NCI-H146 (cell line): ENCODE measurements around the gene MAP9.
"Not testable (repeated sequence)": the region's sequence is repeated elsewhere in the genome, so short reads cannot be mapped to it uniquely, and the experiment has no call there.

Experiments used
- DNase-seq: peaks from one replicate; lab custom pipeline; 2025; lab: John Stamatoyannopoulos, UW

Gene MAP9

DNA sequence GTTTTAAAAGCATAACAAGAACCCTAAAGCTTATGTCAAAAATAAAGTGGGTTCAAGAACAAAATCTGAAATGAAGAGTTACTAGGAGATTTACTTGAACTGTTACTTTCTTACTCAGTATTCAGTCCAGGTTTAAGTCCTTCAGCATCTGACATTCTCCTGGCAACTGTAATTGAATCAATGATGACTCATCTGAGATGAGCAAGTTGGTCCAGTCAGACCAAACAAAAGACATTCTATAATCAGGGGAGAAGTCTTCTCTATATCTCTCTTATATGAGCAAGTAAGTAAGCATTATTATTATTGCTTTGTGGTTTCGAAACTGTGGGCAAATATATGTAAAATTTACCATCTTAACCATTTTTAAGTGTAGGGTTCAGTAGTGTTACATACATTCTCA lies 34.6 kb downstream of the MAP9 start:
- no peak for DNase-seq

DNA sequence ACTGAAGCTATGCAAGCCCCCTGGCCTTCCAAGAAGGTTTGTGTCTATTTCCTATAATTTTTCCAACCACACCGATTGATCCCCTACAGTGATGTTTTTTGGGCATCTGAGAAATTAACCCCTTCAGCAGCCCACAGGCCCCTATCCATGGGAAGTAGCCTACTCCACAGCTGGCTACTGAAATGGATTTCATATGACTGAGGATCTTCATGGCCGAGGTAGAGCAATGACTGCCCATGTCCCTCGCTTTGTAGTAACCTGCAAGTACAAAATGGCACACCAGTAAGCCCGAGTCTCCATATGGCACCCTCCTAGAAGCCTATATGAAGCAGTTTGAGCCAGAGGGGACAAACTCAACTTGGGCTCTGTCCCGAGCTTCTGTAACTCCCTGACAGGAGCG lies 36.8 kb downstream of the MAP9 start:
- no peak for DNase-seq

DNA sequence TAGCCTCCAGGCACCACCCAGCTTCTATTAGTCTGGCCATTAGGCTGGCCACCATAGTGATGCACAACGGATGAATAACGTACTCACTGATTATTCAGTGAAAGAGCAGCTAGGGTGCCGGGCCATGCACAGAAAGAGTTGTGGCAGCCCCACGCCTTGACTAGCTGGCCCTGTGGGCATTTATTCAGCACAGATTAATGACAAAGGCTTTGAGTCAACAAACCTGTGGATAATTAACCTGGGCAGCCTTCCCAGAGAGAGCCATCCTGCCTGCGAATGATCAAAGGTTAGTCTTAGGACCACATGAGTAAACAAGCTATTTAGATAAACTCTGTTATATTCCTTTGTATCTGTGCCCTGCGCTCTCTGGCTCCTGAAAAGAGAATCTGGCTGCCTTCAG lies 37.2 kb downstream of the MAP9 start:
- no peak for DNase-seq

DNA sequence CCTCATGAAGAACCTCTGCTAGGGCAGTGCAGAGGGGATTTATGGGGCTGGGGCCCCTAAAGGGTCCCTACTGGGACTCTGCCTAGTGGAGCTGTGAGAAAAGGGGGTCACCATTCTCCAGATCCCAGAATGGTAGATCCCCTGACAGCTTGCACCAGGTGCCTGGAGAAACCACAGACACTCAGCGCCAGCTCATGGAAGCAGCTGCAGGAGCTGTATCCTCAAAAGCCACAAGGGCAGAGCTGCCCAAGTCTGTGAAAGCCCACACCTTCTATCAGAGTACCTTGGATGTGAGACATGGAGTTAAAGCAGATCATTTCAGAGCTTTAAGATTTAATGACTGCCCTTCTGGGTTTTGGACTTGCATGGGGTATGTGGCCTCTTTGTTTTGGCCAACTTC lies 38.6 kb downstream of the MAP9 start:
- DNase-seq = no peak

DNA sequence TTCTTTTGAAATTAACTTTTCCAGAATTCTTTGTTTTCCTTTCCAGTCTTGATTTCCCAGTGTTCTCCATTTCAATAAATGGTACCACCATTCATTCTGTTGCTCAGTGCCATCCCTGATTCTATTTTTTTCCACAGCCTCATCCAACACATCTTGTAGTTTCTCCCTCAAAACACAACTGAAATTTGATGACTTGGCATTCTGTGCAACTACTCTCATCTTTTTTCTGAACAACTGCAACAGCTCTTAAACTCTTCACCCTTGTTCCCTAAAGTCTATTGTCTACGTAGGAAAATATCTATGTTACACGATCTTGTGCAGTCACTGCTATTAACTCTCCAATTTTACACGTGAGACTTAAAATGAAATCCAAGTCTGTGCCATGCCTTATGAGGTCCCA lies 40.5 kb downstream of the MAP9 start:
- DNase-seq = no peak

DNA sequence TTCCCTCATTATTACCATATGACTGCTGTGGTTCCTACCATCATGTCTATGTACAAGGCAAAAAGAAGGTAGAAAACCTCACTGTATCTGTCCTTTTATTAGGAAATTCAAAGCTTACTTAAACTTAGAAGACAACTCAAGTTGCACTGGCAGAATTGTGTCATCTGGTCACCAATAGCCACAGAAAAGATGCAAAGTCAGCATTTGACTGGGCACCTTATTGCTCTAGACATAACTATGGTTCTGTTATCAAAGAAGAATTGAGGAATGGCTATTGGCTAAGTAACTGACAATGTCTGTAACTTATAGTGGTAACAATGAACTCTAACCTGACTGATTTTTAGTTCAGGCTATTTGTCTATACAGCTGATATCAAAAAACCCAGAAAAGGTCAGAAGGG lies 45.3 kb downstream of the MAP9 start:
- no peak for DNase-seq

DNA sequence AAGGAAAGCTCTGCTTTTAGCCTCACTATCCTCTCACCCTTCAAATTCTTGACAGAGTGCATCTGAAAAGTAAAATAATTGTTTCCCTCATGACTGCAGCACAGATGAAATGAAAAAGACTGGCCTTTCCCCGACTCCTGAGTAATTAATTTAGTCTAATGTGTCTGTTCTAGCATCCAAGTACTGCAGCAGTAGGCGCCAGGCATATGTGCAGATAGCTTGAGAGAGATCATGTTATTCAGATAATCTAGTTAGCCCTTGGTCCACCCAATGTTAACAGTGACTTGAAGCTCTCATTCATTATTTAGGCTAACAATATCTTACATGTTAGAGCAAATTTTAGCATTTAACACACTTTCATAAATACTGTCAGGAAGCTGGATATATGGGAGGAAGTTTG lies 54.0 kb downstream of the MAP9 start:
- DNase-seq = no peak

DNA sequence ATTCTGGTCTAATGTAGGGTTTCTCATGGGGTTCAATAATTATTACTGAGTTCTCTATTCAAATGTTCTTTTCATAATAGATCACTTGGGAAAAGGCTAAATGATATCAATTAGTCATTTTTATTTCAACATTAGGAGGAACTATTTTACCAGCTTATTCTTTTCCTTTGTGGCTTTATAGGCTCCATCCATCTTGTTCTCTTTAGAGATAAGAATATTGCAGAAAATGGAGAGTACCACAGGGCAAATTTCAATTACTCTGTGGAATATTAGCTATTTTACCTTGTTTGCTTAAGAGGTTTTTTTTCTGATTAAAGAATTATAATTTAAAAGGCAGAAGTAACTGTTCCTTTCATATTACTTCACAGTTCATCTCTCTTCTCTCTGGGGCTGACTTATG lies 55.8 kb downstream of the MAP9 start:
- no peak for DNase-seq

DNA sequence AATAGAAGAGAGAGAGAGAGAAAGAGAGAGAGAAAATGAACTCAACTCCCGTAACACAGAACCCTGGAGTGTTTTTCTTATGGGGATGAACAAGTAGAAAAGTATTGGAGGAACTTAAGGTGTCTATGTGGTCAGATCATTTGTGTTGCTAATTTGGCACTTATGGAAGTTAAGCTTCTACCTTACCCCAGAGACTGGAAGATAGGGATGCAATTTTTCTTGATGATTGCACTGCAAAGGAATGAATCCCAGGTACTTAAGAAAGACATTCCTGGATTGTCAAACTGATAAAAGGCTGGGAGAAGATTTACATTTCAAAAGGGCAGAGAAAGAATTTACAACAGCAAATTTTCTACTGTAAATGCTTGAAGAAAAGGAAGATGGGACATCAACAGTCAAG lies 57.2 kb downstream of the MAP9 start:
- DNase-seq = no peak

DNA sequence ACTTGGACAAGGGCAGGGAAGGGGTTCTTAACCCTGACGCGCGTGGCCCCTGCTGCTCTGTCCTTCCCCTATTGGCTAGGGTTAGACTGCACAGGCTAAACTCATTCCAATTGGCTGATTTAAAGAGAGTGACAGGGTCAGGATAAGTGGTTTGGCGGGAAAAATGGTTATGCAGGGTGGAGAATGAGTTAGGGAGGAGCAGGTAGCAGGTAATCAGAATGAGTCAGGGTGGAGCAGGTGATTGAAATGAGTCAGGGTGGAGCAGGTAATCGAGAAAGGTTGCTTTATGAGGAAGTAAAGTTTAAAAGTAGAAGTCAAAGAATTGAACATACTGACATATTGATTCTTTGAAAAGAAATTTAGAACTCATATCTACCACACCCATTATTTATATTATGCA lies 64.7 kb downstream of the MAP9 start:
- not testable (repeated sequence) for DNase-seq

DNA sequence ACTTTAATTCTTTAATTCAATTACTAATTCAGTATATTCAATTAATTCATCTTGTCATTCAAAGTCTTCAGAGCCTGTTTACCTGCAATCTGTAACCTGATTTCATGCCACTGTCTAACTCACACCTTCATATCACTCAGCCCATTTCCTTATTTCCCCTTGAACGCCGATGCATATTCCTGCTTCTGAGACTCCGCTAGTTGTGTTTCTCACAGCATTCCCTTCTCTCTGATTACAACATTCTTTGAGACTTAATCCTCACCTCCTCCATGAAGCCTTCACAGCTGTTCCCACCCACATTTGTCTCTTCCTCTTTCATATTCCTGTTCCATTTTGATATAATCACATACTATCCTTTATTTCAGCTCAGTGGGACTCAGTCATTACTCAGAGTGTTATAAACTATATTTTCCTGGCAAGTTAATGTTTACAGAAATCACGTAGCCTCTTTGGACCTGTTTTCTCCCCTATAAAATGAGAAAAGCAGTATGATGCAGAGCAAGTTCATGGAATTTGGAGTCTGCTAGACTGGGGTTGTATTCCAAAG lies 69.0 kb downstream of the MAP9 start:
- DNase-seq = no peak

DNA sequence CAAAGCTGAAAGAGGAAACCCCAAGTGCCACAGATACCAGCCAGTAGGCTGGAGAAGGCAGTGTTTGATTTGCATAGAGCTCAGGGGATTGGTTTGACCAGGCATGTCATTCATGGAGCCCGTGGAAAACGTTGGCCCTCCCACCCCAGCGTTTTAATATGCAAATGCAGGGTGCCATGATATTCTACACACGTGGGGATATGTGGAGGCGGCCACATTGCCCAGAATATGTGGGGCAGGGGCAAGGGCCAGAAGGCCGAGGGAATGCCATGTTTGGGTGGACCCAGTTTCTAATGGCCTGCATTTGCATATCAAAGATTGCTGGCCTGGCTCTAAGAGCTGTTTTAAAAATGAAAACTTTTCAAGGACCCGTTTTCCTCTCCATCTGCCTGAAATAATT lies 71.1 kb downstream of the MAP9 start:
- no peak for DNase-seq

DNA sequence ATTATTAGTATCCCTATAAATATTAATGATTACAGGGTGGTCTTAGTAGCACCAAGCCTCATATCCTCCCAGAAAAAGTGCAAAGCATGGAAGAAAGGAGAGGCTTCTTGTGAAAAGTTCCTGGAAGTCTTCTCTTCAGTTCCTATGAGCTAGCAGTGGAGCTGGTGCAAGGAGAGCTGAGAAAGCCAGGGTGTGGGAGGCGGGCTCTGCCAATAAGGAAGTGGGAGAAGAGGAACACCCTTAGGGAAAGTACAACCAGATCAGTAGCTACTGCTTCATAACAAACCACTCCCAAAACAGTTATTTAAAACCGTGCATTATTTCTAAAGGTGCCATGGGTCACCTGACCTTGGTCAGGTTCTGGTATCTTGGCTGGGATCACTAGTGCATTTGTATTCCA lies 72.4 kb downstream of the MAP9 start:
- no peak for DNase-seq

DNA sequence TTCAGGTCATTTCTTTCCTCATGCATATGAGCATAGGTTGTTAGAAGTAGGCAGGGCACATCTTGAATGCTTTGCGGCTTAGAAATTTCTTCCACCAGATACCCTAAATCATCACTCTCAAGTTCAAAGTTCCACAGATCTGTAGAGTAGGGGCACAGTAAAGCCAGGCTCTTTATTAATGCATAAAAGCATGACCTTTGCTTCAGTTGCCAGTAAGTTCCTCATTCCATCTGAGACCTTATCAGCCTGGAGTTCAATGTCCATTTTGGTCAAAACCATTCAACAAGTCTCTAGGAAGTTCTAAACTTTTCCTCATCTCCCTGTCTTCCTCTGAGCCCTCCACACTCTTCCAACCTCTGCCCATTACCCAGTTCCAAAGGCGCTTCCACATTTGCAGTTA lies 77.7 kb downstream of the MAP9 start:
- no peak for DNase-seq
